ENCODE measurements around the gene BRD3. TPM values are rescaled to one million over a fixed set of nuclear protein-coding genes. Genes with fewer than 3 reads are reported as not detected.
"Not testable (repeated sequence)": the region's sequence is repeated elsewhere in the genome, so short reads cannot be mapped to it uniquely, and the experiment has no call there.

The BRD3 gene
- polyA plus RNA-seq, 3 donors = 16.4 to 18.2 (median 17.1) TPM

DNA sequence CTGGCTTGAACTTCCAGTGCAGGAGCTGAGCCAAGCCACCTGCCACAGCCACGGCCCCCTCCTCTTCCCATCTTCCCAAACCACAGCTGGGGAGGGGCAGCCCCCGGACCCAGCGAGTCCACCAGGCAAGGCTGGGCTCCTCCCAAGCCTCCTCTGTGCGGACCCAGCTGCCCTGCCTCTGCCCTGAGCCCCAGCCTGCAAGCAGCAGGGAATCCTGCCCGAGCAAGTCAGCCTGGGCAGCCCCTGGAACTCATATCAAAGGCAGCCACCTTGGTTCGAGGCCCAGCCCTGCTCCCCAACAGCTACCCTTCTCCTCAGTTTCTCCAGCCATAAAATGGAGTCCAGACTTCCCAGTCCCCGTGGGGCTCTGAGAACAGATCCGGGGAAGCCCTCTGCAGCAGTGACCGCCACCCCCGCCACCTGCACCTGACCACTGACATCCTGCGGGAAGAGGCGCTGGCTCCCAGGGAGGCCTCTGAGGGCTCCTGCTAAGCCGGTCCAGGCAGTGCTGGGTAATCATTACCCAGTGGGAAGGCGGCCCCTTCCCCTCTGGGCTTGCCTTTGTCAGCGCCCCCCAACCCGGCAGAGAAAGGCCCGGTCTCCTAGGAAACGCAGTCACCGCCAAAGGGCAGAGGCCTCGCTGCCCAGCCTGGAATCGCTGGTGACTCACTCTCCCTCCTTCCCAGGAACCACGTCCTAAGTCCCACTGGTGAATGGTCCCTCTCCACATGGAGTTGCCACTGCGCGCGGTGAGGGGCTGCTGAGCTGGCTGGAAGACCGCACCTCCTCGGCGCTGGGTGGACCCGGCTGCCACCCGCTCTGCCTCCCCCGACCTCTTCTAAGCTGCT, 77.2 kb downstream of the BRD3 start:
- TF ChIP-seq, protein P1, sequence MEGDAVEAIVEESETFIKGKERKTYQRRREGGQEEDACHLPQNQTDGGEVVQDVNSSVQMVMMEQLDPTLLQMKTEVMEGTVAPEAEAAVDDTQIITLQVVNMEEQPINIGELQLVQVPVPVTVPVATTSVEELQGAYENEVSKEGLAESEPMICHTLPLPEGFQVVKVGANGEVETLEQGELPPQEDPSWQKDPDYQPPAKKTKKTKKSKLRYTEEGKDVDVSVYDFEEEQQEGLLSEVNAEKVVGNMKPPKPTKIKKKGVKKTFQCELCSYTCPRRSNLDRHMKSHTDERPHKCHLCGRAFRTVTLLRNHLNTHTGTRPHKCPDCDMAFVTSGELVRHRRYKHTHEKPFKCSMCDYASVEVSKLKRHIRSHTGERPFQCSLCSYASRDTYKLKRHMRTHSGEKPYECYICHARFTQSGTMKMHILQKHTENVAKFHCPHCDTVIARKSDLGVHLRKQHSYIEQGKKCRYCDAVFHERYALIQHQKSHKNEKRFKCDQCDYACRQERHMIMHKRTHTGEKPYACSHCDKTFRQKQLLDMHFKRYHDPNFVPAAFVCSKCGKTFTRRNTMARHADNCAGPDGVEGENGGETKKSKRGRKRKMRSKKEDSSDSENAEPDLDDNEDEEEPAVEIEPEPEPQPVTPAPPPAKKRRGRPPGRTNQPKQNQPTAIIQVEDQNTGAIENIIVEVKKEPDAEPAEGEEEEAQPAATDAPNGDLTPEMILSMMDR (IDR thresholded peaks at IDR 0.05) = no peak
- Histone ChIP-seq H3K27ac (ENCODE audit: low read depth in 1 of 2, low read length in 2 of 2) (no peak overlapping the region), H3K4me2 (replicated peaks; ENCODE audit: extremely low read depth, low read length, poor library complexity, severe bottlenecking) (peak overlapping the region; percentile 96), H3K4me1 (ENCODE audit: control insufficient read depth in 1 of 2, insufficient read depth in 2 of 2, low read length in 2 of 2) (peaks cover 26 to 39% of the 10 kb centered on the region in 2 donors), H3K9ac (ENCODE audit: insufficient read depth, low read length, poor library complexity, severe bottlenecking) (peak overlapping the region; percentile 64), H3K4me3 (replicated peaks in 1 of 3; ENCODE audit: low read depth in 2 of 3, low read length in 3 of 3) (peak overlapping the region; percentile 59 to 91 (median 63)), H3K9me3 (replicated peaks in 1 of 2; ENCODE audit: control insufficient read depth in 1 of 2, insufficient read depth in 1 of 2, low read length in 2 of 2) (no peaks in the 10 kb centered on the region), H2AFZ (ENCODE audit: insufficient read depth, low read depth, low read length, poor library complexity, severe bottlenecking) (no peak overlapping the region), H4K20me1 (ENCODE audit: insufficient read depth, low read length) (peaks cover 53% of the 10 kb centered on the region), H3K27me3 (ENCODE audit: control insufficient read depth in 2 of 2, insufficient read depth in 2 of 2, low read length in 2 of 2) (peaks cover 0 to 15% of the 10 kb centered on the region in 2 donors), H3K36me3 (replicated peaks in 1 of 2; ENCODE audit: control insufficient read depth in 1 of 2, insufficient read depth in 2 of 2, low read length in 2 of 2) (no peaks in the 10 kb centered on the region), H3K79me2 (ENCODE audit: insufficient read depth, low read length) (peaks cover 47% of the 10 kb centered on the region)
- Mint-ChIP-seq H3K4me3 (peak overlapping the region; percentile 88 to 89), H3K27me3 (ENCODE audit: low read depth in 3 of 3) (peaks cover 19 to 27% (median 27%) of the 10 kb centered on the region in 3 donors), H3K9me3 (peaks cover 0 to 6% (median 0%) of the 10 kb centered on the region in 7 donors), H3K4me1 (peaks cover 38% of the 10 kb centered on the region), H3K27ac (peak overlapping the region in 1 of 7 donors; percentile 42), H3K36me3 (peaks cover 2 to 5% of the 10 kb centered on the region in 2 donors)
- 56% methylated on average over 26 of the region's 31 CpGs for WGBS (ENCODE audit: insufficient coverage)
- DNase-seq = peak in 1 of 3 donors; percentile 12
- intact Hi-C loops (cut with micrococcal nuclease) = loop anchor here in 1 of 2 donors (5.0 kb wide), 1 partner anchor 33 kb away; no protein-coding TSS in a partner anchor

DNA sequence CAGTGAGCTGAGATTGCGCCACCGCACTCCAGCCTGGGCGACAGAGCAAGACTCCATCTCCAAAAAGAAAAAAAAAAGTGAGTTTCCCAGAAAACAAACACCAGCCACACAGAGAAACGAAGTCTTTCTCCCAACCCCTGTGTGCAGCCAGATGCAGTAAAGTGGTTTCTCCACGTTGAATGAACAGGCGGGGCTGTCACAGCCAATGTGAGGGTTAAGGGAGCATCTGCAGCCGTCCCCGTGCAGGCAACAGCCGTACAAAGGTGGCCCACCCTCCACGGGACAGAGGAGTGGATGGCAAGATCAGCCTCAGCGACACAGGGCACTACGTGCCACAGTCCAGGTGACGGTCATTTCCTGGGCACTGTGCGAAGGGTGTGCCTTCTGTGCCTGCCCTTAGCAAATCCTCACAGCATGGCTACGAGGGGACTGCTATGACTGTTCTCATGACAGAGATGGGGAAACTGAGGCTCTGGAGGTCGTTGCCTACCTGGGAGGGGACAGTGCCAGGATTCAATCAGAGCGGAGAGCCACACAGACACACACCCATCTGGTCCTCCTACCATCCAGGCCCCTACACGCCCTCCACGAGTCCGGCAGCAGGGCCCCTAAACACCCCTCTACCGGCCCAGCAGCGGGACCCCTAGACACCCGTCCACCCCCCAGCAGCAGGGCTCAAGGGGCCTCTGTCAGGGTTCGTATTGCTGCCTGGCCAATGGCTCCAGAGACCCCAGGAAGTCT, 78.0 kb downstream of the BRD3 start:
- Mint-ChIP-seq H3K27ac (no peak overlapping the region), H3K4me1 (peaks cover 38% of the 10 kb centered on the region), H3K36me3 (peaks cover 3 to 8% of the 10 kb centered on the region in 2 donors), H3K4me3 (peak overlapping the region; percentile 88 to 89), H3K9me3 (peaks cover 0 to 6% (median 0%) of the 10 kb centered on the region in 7 donors), H3K27me3 (ENCODE audit: low read depth in 3 of 3) (peaks cover 15 to 27% (median 27%) of the 10 kb centered on the region in 3 donors)
- peak overlapping the region in 1 of 3 experiments; percentile 91 for H3K4me3 ChIP-seq (replicated peaks in 1 of 3; ENCODE audit: low read depth in 2 of 3, low read length in 3 of 3)
- peaks cover 55% of the 10 kb centered on the region for H3K79me2 ChIP-seq (ENCODE audit: insufficient read depth, low read length)
- H3K9me3 ChIP-seq (replicated peaks in 1 of 2; ENCODE audit: control insufficient read depth in 1 of 2, insufficient read depth in 1 of 2, low read length in 2 of 2) = no peaks in the 10 kb centered on the region
- TF ChIP-seq, protein P1 (IDR thresholded peaks at IDR 0.05) = no peak
- H3K36me3 ChIP-seq (replicated peaks in 1 of 2; ENCODE audit: control insufficient read depth in 1 of 2, insufficient read depth in 2 of 2, low read length in 2 of 2) = no peaks in the 10 kb centered on the region
- H3K9ac ChIP-seq (ENCODE audit: insufficient read depth, low read length, poor library complexity, severe bottlenecking) = no peak overlapping the region
- H3K4me1 ChIP-seq (ENCODE audit: control insufficient read depth in 1 of 2, insufficient read depth in 2 of 2, low read length in 2 of 2) = peaks cover 26 to 39% of the 10 kb centered on the region in 2 donors
- peaks cover 0 to 15% of the 10 kb centered on the region in 2 donors for H3K27me3 ChIP-seq (ENCODE audit: control insufficient read depth in 2 of 2, insufficient read depth in 2 of 2, low read length in 2 of 2)
- intact Hi-C loops (cut with micrococcal nuclease) = loop anchor here in 1 of 2 donors (5.0 kb wide), 1 partner anchor 32 kb away; no protein-coding TSS in a partner anchor
- peaks cover 61% of the 10 kb centered on the region for H4K20me1 ChIP-seq (ENCODE audit: insufficient read depth, low read length)
- H3K4me2 ChIP-seq (replicated peaks; ENCODE audit: extremely low read depth, low read length, poor library complexity, severe bottlenecking) = peak overlapping the region; percentile 96
- no peak overlapping the region for H2AFZ ChIP-seq (ENCODE audit: insufficient read depth, low read depth, low read length, poor library complexity, severe bottlenecking)
- 91% methylated on average over 19 of the region's 24 CpGs for WGBS (ENCODE audit: insufficient coverage)
- DNase-seq = no peak
- no peak overlapping the region for H3K27ac ChIP-seq (ENCODE audit: low read depth in 1 of 2, low read length in 2 of 2)

DNA sequence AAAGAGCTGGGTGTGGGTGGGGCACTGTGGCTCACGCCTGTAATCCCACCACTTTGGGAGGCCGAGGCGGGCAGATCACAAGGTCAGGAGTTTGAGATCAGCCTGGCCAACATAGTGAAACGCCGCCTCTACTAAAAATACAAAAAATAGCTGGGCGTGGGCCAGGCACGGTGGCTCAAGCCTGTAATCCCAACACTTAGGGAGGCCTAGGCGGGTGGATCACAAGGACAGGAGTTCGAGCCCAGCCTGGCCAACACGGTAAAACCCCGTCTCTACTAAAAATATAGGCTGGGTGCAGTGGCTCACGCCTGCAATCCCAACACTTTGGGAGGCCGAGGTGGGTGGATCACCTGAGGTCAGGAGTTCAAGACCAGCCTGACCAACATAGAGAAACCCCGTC, 79.1 kb downstream of the BRD3 start:
- H3K4me2 ChIP-seq (replicated peaks; ENCODE audit: extremely low read depth, low read length, poor library complexity, severe bottlenecking); H3K36me3 Mint-ChIP-seq; H3K36me3 ChIP-seq (replicated peaks in 1 of 2; ENCODE audit: control insufficient read depth in 1 of 2, insufficient read depth in 2 of 2, low read length in 2 of 2); H3K4me3 Mint-ChIP-seq; H3K27ac ChIP-seq (ENCODE audit: low read depth in 1 of 2, low read length in 2 of 2); DNase-seq; H3K9ac ChIP-seq (ENCODE audit: insufficient read depth, low read length, poor library complexity, severe bottlenecking); H3K4me3 ChIP-seq (replicated peaks in 1 of 3; ENCODE audit: low read depth in 2 of 3, low read length in 3 of 3); intact Hi-C loops (cut with micrococcal nuclease); H3K9me3 Mint-ChIP-seq; H2AFZ ChIP-seq (ENCODE audit: insufficient read depth, low read depth, low read length, poor library complexity, severe bottlenecking); H3K9me3 ChIP-seq (replicated peaks in 1 of 2; ENCODE audit: control insufficient read depth in 1 of 2, insufficient read depth in 1 of 2, low read length in 2 of 2): not testable (repeated sequence)
- WGBS (ENCODE audit: insufficient coverage) = 100% methylated on average over 5 of the region's 14 CpGs
- Histone ChIP-seq H3K79me2 (ENCODE audit: insufficient read depth, low read length) (peaks cover 62% of the 10 kb centered on the region), H3K4me1 (ENCODE audit: control insufficient read depth in 1 of 2, insufficient read depth in 2 of 2, low read length in 2 of 2) (peaks cover 20 to 30% of the 10 kb centered on the region in 2 donors), H4K20me1 (ENCODE audit: insufficient read depth, low read length) (peaks cover 71% of the 10 kb centered on the region), H3K27me3 (ENCODE audit: control insufficient read depth in 2 of 2, insufficient read depth in 2 of 2, low read length in 2 of 2) (peaks cover 0 to 15% of the 10 kb centered on the region in 2 donors)
- peak overlapping the region in 1 of 7 donors; percentile 60 for H3K27ac Mint-ChIP-seq
- peaks cover 15 to 27% (median 26%) of the 10 kb centered on the region in 3 donors for H3K27me3 Mint-ChIP-seq (ENCODE audit: low read depth in 3 of 3)
- peaks cover 32% of the 10 kb centered on the region for H3K4me1 Mint-ChIP-seq
